GM18526 (cell line): ENCODE measurements around the gene DAPK3.

Source experiments
- POLR2A ChIP-seq: IDR thresholded peaks from 3 replicates; pipeline ENCODE4 v1.6.1; 2011; ENCODE audit not compliant: insufficient read length; ENCODE audit errors: extremely low read depth

DAPK3 gene

DNA sequence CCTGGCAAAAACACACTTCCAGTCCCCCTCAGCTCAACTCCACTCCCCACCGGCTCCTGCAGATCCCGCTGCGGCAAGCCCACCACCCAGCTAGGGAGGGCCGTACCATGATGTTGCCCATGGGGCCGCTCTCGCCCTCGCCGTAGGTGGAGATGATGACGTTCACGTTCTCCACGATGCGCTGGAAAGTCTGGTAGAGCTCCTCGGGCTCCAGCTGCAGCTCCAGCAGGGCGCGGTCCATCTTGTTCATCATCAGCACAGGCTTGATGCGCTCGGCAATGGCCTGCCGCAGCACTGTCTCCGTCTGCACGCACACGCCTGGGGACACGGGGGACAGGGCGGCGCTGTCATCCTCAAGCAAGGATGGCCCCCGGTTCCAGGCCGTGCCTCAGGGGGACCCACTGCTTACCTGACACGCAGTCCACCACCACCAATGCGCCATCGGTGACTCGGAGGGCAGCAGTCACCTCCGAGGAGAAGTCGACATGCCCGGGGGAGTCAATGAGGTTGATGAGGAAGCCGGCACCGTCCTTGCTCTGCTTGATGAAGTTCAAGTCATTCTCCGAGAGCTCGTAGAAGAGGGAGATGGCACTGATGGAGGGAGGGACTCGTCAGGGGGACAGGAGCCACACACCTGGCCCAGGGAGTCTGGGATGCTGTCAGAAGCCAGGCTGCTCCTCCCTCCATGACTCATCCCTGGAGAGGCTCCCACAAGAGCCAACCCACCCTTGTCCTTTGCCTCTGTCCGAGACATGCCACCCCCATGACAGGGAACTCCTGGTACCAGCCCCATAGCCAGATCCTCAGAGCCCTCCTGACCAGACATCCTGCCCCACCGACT, 12.0 kb upstream of the DAPK3 start:
- TF ChIP-seq POLR2A, result no peak

DNA sequence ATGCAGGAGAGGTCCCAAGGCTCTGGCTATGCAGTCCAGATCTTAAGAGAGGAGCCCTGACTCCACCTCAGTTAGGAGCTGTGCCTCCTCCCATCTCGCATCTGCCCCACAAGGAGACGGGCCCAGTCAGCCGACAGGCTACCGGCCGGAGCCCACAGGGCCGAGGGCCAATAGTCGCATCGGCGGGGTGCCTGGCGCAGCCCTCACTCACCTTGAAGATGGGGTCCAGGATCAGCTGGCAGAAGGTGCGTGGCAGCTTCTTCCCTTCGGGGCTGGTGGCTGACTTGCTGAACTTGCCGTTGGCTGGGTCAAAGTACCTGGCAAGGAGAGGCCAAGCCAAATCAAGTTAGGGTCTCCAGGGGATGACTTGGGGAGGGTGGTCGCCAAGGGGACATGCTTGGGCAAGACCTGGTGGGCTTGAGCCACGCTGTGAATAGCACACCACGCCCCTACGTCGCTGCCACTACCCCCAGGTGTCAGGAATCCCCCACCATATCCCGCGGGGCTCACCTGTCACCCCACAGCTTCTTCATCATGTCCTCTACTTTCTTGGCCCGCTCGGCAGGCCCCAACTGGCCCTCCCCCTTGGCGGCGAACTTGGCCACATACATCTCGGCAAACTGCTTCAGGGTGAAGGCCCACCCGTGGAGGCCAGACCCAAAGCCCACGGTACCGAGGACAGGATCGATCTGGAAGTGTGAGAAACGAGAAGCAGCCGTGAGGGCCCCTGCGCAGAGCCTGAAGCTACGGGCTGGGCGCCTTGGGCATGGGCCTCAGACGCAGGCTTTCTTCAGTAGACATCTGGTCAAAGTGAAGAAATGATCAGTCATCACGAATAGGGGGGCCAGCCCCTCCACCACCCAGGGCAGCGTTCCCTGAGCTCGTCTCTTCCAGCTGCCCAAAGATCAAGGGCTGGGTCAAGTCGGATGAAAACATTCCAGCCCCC, 11.1 kb upstream of the DAPK3 start:
- peak; percentile 5 for TF ChIP-seq POLR2A

DNA sequence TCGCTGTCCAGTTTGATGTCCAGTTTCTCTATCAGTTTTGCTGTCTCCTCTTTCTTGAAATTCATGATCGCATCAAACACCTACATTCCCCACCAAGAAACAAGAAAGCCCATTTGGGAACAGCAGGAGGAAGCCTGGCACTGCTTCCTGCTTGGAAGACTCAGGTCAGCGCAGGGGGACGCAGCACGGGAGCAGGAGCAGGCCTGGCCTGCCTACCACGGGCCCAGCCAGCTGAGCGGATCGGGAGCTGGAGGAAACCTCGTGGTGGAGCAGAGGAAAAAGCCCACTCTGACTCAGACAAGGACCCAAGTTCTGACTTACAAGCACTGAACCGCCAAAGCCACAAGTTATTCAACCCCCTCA, 10.5 kb upstream of the DAPK3 start:
- TF ChIP-seq POLR2A, result no peak

DNA sequence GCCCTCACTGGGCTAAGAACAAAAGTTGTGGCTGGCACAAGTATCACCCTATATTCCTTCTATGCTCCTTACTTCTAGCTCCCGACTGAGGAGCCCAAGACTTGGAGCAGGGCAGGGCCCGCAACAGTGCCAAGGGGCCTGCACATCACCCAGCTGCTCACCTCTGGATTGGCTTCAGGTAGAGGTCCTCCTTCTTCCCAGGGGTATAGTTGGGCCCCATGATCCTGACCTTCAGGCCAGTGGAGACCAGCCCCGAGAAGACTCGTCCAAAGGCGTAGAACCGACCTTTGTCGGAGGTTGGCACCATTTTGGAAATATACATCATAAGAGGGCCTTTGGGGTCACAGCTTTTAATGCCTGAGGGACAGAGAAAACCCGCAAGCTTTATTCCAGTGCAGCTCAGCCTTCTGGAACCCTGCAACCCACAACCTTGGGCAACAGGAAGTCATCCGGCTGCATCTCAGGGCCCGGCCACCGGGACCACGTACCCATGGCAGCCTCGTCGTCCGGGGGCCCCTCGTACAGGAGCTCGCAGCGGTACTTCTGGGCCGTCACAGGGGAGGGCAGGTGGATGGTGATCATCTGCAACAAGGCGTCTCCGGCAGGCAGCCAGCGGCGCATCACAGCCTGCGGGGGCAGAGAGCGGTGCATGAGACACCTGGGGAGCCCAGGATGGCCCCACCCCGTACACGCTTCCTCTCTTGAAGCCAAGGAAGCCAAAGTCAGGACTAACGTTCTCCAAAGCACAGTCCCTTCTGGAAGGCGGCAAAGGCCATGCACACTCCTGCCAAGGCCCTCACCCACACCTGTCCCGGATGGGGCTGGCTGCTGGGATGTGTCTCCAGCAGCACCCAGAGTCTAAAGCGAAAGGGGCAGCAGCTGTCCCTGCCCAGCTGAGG, 9.7 kb upstream of the DAPK3 start:
- peak; percentile 7 for TF ChIP-seq POLR2A

DNA sequence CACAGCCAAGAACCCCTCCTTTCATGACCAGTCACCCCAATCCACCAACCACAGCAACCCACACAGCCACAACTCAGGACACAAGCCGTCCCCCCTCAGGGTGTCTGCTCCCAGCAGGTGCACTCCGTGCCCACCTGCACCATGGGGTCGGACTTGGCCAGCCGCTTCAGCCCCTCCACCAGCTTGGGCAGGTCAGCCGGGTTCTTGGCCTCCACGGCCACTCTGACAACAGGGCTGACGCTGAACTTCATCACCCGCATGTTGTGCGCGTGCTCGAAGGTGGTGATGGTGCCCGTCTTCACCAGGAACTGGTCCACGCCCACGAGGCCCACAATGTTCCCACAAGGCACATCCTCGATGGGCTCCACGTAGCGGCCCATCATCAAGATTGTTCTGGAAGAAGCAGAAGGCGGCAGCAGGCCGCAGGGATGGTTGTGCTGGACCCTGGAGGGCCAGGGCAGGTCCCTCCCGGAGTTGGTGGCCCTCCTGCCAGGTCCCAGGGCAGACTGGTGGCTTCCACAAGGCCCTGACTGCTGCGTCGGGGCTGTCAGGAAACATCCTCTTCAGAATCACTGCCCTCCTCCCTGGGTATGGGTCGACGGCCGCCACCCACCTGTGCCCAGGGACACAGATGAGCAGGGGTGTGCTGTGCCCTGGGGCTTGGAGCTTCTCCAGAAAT, 8.9 kb upstream of the DAPK3 start:
- peak; percentile 28 for TF ChIP-seq POLR2A

DNA sequence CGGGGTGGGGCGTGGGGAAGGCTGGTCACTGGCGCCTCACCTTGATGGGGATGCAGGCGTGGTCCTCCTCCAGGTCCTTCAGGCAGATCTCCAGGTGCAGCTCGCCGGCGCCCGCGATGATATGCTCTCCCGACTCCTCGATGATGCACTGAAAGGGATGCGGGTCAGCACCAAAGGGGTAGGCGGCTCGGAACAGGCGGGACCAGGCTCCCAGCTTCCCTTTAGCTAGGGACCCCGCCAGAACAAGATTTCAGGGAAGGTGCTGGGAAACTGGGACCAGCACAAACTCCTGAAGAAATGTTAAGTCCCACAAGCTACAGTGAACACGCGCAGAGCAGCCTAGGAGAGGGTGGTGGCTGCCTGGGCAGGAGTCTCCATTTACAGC, 8.4 kb upstream of the DAPK3 start:
- no peak for TF ChIP-seq POLR2A

DNA sequence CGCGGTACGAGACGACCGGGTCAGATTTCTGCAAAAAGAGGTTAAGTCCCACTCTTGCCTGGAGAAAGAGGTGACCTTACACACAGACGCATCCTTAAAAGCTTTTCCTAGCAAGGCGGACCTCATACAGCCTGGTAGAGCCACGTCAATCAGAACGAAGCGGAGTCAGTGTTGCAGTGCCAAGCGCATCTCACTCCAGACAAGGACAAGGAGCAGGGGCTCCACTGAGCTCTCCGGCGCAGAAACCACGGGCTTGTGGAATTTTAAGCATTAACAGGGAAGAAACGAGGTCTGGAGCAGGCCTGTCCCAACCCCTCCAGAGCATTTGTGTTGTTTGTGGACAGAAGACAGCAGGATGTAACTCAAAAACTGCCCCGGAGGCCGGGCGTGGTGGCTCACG, 7.2 kb upstream of the DAPK3 start:
- no peak for TF ChIP-seq POLR2A

DNA sequence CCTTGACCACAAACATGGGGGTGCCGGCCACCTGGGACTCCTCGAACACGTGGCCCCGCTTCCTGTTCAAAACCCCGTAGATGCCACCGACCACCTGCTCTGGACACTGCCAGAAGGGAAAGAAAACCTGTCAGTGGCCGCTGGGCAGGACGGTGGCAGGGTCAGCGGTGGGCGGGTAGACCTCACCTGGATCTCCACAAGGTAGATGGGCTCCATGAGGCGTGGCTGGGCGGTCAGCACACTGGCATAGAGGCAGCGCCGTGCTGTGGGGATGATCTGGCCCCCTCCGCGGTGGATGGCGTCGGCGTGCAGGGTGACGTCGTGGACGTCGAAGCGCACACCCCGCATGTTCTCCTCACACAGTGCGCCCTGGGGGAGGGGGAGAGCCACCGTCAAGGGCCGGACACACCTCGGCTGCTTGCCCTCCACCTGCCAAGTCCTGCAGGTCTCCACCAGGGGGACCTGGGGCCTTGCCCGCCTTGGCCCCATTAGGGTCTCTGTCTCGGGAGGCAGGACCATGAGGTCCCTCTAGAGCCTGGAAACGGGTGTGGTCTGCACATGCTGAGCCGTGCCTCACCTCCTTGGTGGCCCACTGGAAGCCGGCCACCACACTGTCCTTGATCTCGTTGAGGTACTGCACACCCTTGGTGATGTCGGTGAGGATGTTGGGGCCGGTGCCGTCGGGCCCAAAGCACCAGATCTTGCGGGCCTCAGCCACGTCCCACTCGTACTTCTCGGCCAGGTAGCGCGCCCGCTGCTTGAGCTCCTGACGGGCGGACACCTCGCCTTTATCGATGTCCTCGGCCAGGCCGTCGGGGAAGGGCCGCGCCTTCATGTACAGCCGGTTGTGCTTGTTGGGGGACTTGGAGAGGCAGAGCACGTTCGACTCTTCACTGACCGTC, 6.6 kb upstream of the DAPK3 start:
- no peak for TF ChIP-seq POLR2A

DNA sequence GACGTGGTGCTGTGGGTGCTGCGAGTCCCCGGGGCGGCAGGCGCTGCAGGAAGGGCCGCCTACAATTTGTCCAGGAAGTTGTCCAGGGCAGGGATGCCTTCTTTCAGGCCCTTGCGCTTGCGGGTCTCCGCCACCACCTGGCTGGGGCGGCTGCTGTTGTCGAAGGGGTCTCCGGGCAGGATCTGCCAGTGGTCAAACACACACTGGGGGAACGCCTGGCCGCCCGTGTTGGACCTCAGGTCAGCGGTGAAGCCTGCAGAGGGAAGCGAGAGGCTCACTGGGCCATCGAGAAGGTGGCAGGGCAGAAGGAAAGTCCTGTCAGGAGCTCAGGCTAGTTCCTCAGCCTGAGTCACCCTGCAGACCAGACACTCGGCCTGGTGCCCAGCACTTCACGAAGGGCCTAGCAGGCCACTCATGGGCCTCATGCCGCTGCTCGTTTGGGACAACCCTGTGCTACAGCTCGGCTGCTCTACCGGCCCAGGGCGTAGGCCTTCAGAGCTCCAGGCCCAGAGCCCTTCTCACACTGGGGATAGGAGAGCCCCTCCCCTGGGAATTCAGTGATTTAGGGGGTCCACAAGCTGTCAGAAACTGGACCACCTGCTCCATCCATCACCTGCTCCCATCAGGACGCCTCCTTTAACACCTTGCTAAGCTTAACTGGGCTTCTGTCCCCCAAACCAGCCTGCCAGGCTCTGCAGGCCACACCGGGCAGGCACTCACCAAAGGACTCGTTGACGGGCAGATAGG, 5.8 kb upstream of the DAPK3 start:
- no peak for TF ChIP-seq POLR2A

DNA sequence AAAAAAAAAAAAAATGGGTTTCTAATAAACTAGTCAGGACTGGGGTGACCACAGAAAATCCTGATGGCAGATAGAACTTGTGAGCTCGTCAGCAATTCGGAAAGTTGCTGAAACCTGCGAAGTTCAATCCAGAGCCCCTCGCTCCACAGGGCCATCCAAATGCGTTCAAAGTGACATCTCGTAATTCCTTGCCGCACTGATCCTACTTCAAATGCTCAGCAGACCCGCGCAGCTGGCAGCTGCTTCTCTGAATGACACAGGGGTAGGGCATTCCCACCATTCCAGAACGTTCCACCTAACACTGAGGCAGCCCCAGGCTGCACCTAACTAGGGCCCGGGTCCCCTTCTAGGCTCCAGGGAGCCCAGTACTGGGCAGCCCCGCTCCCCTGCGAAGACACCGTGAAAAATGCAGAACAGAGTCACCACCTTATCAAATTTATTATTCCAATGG, 4.8 kb upstream of the DAPK3 start:
- TF ChIP-seq POLR2A, result no peak

DNA sequence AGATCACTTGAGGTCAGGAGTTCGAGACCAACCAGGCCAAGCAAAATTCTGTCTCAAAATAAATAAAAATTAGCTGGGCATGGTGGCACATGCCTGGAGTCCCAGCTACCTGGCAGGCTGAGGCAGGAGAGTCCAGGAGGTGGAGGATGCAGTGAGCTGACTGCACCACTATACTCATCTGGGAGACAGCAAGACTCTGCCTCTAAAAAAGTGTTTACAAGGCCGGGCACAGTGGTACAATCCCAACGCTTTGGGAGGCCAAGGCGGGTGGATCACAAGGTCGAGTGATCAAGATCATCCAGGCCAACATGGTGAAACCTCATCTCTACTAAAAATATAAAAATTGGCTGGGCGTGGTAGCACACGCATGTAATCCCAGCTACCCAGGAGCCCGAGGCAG, 4.2 kb upstream of the DAPK3 start:
- peak; percentile 4 for TF ChIP-seq POLR2A

DNA sequence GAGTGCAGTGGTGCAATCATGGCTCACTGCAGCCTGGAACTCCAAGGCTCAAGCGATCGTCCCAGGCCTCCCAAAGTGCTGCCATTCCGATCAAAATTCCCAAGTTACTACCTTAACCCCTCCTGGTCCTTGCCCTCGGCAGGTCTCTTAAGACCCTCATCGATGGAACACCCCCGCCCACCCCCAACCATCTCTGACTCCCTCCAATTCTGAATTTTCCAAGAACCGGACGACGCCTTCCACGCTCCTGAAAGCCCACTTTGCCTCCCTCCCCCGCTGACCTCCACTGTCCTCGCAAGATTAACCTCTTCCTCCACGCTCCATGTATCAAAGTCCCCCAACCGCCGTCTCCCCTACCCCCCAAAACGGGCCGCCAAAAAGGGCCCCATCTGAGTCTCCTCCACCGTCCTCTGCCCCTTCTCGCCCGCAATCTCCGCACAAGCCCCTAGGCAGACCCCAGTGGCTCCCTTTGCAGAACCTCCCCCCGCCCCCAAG, 539 bp downstream of the DAPK3 start:
- no peak for TF ChIP-seq POLR2A
